ENCODE measurements around the gene PTPN5. TPM values are rescaled to one million over a fixed set of nuclear protein-coding genes. Genes with fewer than 3 reads are reported as not detected.
A peak's percentile ranks its signal among the peaks of the same experiment; 100 is the strongest.

PTPN5 gene
- total RNA-seq, 2 donors from 2014 or later = 1.4 to 5.3 TPM

- Histone ChIP-seq H3K9me3 (no peaks in the 10 kb centered on the region), H3K36me3 (no peaks in the 10 kb centered on the region), H3K27me3 (no peaks in the 10 kb centered on the region), H3K4me1 (no peaks in the 10 kb centered on the region), H3K4me3 (no peak overlapping the region), H3K27ac (no peak overlapping the region)
- TF ChIP-seq, protein P1, sequence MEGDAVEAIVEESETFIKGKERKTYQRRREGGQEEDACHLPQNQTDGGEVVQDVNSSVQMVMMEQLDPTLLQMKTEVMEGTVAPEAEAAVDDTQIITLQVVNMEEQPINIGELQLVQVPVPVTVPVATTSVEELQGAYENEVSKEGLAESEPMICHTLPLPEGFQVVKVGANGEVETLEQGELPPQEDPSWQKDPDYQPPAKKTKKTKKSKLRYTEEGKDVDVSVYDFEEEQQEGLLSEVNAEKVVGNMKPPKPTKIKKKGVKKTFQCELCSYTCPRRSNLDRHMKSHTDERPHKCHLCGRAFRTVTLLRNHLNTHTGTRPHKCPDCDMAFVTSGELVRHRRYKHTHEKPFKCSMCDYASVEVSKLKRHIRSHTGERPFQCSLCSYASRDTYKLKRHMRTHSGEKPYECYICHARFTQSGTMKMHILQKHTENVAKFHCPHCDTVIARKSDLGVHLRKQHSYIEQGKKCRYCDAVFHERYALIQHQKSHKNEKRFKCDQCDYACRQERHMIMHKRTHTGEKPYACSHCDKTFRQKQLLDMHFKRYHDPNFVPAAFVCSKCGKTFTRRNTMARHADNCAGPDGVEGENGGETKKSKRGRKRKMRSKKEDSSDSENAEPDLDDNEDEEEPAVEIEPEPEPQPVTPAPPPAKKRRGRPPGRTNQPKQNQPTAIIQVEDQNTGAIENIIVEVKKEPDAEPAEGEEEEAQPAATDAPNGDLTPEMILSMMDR (IDR thresholded peaks at IDR 0.05) = no peak
- no peak for DNase-seq (ENCODE audit: low spot score)
Observed at GRCh38 chr11:18713646-18714442, 77.8 kb downstream of the PTPN5 start.

DNA sequence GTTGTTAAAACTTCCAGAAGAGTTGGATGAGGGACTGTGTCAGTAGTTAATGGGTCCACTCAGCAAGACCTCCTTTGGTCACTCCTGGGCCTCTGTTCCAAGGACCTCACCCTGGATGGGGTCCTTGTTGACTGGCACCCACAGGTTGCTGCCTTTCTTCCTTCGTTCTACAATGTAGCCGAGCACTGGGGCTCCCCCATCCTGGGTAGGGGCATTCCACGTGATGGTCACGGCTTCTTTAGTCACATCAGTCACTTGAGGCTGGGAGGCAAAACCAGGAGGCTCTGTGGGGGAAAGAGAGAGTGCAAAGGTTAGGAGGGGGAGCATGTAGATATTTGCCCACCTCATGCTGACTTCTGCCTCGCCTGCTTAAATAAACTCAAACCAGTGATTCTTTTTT, 81.1 kb downstream of the PTPN5 start:
- Histone ChIP-seq H3K36me3 (no peaks in the 10 kb centered on the region), H3K4me1 (peaks cover 0 to 13% of the 10 kb centered on the region in 2 donors), H3K4me3 (no peak overlapping the region), H3K27ac (no peak overlapping the region), H3K27me3 (no peaks in the 10 kb centered on the region), H3K9me3 (no peaks in the 10 kb centered on the region)
- TF ChIP-seq, protein P1 (IDR thresholded peaks at IDR 0.05) = no peak
- no peak for DNase-seq (ENCODE audit: low spot score)

DNA sequence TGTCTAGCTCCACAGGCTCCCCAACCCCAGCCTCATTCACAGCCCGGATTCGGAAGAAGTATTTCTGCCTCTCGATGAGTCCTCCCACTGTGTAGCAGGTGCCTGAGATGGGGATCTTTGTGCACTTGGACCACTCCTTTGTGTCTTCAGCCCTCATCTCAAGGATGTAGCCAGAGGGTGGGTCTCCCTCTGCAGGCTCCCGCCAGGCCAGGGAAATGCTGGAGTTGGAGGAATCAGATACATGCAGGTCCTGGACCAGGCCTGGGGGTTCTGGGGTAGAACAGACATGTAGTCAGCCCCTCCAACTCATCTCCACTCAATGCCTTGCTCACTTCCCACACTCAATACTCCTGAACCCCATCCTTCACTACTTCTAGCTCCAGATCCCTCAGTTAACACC, 82.2 kb downstream of the PTPN5 start:
- Histone ChIP-seq H3K27me3 (no peaks in the 10 kb centered on the region), H3K4me3 (no peak overlapping the region), H3K9me3 (no peaks in the 10 kb centered on the region), H3K27ac (no peak overlapping the region), H3K36me3 (no peaks in the 10 kb centered on the region), H3K4me1 (peaks cover 0 to 25% of the 10 kb centered on the region in 2 donors)
- TF ChIP-seq, protein P1 (IDR thresholded peaks at IDR 0.05) = no peak
- no peak for DNase-seq (ENCODE audit: low spot score)

DNA sequence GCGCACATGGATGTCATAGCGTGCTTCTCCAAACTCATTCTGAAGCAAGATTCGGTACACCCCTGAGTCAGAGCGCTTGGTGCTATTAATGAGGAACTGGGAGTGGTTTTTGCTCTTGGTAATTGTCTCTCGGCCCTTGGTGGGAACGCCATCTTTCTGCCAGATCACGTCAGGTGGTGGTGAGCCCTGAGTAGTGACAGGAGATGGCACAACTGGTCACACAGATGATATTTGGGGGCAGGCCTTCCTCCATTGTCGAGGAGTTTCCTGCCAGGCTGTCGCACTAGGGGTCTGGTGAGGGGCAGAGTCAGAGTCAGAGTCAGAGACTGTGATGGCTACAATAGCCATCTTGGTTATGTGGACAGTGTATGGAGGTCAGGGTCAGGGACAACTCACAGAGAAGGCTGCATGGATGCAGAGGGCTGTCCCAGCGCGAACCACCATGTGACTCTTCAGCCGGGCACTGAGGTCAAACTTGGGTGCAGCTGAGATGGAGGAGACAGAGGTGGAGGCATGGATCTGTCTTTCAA, 83.7 kb downstream of the PTPN5 start:
- TF ChIP-seq, protein P1 (IDR thresholded peaks at IDR 0.05) = no peak
- no peak overlapping the region for H3K27ac ChIP-seq

GRCh38 chr11:18706330-18707243, 85.0 kb downstream of the PTPN5 start:
- peak overlapping the region; percentile 40 to 59 for H3K4me3 ChIP-seq
- no peaks in the 10 kb centered on the region for H3K9me3 ChIP-seq
- TF ChIP-seq, protein P1 (IDR thresholded peaks at IDR 0.05) = no peak
- H3K27ac ChIP-seq = peak overlapping the region; percentile 53 to 79
- H3K36me3 ChIP-seq = peaks cover 7% of the 10 kb centered on the region
- H3K27me3 ChIP-seq = no peaks in the 10 kb centered on the region
- peak; percentile 73 for DNase-seq (ENCODE audit: low spot score)
- H3K4me1 ChIP-seq = peaks cover 0 to 42% of the 10 kb centered on the region in 2 donors

More for the DNA sequence above, 83.7 kb downstream of the PTPN5 start:
- peaks cover 0 to 38% of the 10 kb centered on the region in 2 donors for H3K4me1 ChIP-seq
- no peaks in the 10 kb centered on the region for H3K27me3 ChIP-seq
- DNase-seq (ENCODE audit: low spot score) = no peak
- no peaks in the 10 kb centered on the region for H3K36me3 ChIP-seq
- no peak overlapping the region for H3K4me3 ChIP-seq
- no peaks in the 10 kb centered on the region for H3K9me3 ChIP-seq

All from right atrium auricular region (tissue), 2 donors.